HCT116 (cell line): ENCODE results near the gene ARMH1. TPM values are rescaled to one million over a fixed set of nuclear protein-coding genes. Genes with fewer than 3 reads are reported as not detected.
A peak's percentile ranks its signal among the peaks of the same experiment; 100 is the strongest.

Source experiments
- EGR1 ChIP-seq: IDR thresholded peaks from 2 replicates; pipeline ENCODE4 v1.6.1; 2012; ENCODE audit warnings: low read depth
- ELF1 ChIP-seq: IDR thresholded peaks from 2 replicates; pipeline ENCODE4 v1.6.1; 2012; ENCODE audit warnings: low read depth, borderline replicate concordance
- EZH2 ChIP-seq: fragments of 200-600 bp; sonication (generic); IDR thresholded peaks from 2 replicates; pipeline ENCODE4 v1.6.1; 2017; ENCODE audit warnings: antibody characterized with exemption, mixed run types
- EZH2phosphoT487 ChIP-seq: fragments of 200-600 bp; IDR thresholded peaks from 2 replicates; pipeline ENCODE4 v1.6.1; 2018; ENCODE audit warnings: antibody characterized with exemption, borderline replicate concordance
- FOSL1 ChIP-seq: IDR thresholded peaks from 2 replicates; pipeline ENCODE4 v1.6.1; 2012; ENCODE audit warnings: low read depth
- POLR2A ChIP-seq: IDR thresholded peaks from 2 replicates; pipeline ENCODE4 v1.7.0; 2011; ENCODE audit warnings: borderline replicate concordance; ENCODE audit not compliant: insufficient read depth, insufficient read length; ENCODE audit errors: extremely low read depth
- SP1 ChIP-seq: IDR thresholded peaks from 2 replicates; pipeline ENCODE4 v1.6.1; 2012; ENCODE audit warnings: low read depth
- SRF ChIP-seq: IDR thresholded peaks from 2 replicates; pipeline ENCODE4 v1.6.1; 2012; ENCODE audit warnings: low read depth
- ZFX ChIP-seq: fragments of 450-650 bp; IDR thresholded peaks from 2 replicates; pipeline ENCODE4 v1.6.1; 2017
- ZNF274 ChIP-seq: fragments of 200-500 bp; sonication (Bioruptor generic); IDR thresholded peaks from 2 replicates; pipeline ENCODE4 v1.6.1; 2014; ENCODE audit warnings: mild to moderate bottlenecking, low read depth, low read length, inconsistent platforms
- total RNA-seq: library from RNA; stranded (reverse); gene quantifications from one replicate; pipeline ENCODE4 v1.2.1, GENCODE V29; 2021; ENCODE audit not compliant: unreplicated experiment
- TF ChIP-seq, protein P1 (sequence below): IDR thresholded peaks from 2 replicates; pipeline ENCODE4 v1.6.1; 2012
- TF ChIP-seq, protein P2 (sequence below), 3 experiments: fragments of 200-600 bp in 1 of 3; sonication (generic) in 1 of 3; IDR thresholded peaks in 2 of 3; conservative IDR thresholded peaks in 1 of 3; 2 replicates each; pipeline ENCODE4 v1.5.1; 2012 to 2017; ENCODE audit warnings: low read depth in 2 of 3, low read length in 2 of 3, antibody characterized with exemption in 1 of 3, borderline replicate concordance in 1 of 3, control low read depth in 1 of 3, mild to moderate bottlenecking in 1 of 3, mixed read lengths in 1 of 3, mixed run types in 1 of 3, moderate library complexity in 1 of 3; ENCODE audit not compliant: insufficient read depth in 1 of 3
- TF ChIP-seq, protein P3 (sequence below): IDR thresholded peaks from 2 replicates; pipeline ENCODE4 v1.6.1; 2012

ARMH1 gene
- total RNA-seq, 1 experiment from 2014 or later, result 3.2 TPM

DNA sequence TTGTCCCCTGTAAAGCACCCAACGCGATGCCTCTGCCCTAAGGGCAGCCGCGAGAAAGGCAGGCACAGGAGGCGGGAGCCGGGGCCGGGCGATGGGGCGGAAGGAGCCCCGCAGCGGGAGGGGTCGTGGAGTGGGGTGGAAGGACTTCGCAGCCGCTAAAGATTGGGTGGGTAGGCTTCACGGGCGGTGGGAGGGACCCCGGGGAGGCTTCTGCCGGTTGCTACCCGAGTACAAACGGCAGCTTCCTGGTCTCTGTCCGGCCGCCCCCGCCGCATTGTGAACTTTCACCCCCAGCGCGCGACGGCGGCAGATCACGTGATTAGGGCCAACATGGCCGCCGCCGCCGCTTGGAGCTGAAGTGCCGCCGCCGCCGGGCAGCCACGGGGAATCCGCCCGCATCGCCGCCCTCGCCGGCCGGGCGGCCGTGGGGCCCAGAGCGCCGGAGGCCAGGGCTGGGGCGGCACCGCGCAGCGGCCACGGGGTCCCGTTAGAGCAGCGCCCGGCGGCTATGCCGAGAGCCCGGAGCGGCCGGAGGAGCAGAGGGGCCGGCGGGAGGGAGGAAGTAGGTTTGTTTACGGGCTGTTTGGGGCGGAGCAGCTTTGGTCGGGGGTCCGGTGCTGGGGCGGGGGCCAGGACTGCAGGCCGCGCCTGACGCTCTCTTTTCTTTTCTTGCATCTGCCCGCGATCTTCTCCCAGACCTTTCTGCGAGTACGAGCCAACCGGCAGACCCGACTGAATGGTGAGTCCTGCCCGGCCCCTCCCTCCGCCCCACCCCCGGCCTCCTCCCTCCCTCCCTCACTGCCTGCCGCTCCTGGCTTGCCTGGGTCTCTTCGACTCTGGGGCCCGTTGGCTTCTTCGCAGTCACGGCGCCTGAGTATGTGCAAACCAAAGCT, 42.6 kb upstream of the ARMH1 start (continued):
- no peak for TF ChIP-seq SRF
- TF ChIP-seq, protein P1, sequence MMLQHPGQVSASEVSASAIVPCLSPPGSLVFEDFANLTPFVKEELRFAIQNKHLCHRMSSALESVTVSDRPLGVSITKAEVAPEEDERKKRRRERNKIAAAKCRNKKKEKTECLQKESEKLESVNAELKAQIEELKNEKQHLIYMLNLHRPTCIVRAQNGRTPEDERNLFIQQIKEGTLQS, result no peak
- TF ChIP-seq, protein P2, sequence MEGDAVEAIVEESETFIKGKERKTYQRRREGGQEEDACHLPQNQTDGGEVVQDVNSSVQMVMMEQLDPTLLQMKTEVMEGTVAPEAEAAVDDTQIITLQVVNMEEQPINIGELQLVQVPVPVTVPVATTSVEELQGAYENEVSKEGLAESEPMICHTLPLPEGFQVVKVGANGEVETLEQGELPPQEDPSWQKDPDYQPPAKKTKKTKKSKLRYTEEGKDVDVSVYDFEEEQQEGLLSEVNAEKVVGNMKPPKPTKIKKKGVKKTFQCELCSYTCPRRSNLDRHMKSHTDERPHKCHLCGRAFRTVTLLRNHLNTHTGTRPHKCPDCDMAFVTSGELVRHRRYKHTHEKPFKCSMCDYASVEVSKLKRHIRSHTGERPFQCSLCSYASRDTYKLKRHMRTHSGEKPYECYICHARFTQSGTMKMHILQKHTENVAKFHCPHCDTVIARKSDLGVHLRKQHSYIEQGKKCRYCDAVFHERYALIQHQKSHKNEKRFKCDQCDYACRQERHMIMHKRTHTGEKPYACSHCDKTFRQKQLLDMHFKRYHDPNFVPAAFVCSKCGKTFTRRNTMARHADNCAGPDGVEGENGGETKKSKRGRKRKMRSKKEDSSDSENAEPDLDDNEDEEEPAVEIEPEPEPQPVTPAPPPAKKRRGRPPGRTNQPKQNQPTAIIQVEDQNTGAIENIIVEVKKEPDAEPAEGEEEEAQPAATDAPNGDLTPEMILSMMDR (IDR thresholded peaks at IDR 0.05 in 2 of 3, conservative IDR thresholded peaks at IDR 0.05 in 1 of 3; ENCODE audit: borderline replicate concordance in 1 of 3, insufficient read depth in 1 of 3, low read depth in 2 of 3, low read length in 2 of 3), result no peak
- TF ChIP-seq EZH2phosphoT487, result no peak
- TF ChIP-seq ZFX, result peak; percentile 61
- no peak for TF ChIP-seq SP1
- TF ChIP-seq, protein P3, sequence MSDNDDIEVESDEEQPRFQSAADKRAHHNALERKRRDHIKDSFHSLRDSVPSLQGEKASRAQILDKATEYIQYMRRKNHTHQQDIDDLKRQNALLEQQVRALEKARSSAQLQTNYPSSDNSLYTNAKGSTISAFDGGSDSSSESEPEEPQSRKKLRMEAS, result peak; percentile 85
- TF ChIP-seq EZH2, result no peak
- TF ChIP-seq FOSL1, result no peak
- TF ChIP-seq ZNF274, result no peak
- TF ChIP-seq POLR2A, result peak; percentile 64
- TF ChIP-seq ELF1, result no peak; the same call in 1 of the 2 replicates
- peak; percentile 95 for TF ChIP-seq EGR1
